GM13977 (cell line): Measurements from ENCODE around the gene CHMP4B.

Experiments
- DNase-seq: peaks from one replicate; pipeline ENCODE4 v3.0.0; 2012; ENCODE audit warnings: low spot score
- in situ Hi-C: fragments of 300-500 bp; cut with MboI; formaldehyde crosslinking; loops from one replicate; pipeline ENCODE4 v1.12.0; 2022; ENCODE audit warnings: low sequenced_read_pairs, low pct_unique_long_range_greater_than_20kb, mixed read lengths, inconsistent platforms; ENCODE audit not compliant: unreplicated experiment
- TF ChIP-seq, protein P1 (sequence below): IDR thresholded peaks from 2 replicates; pipeline ENCODE4 v1.5.1; 2012; ENCODE audit warnings: mild to moderate bottlenecking, control low read depth; ENCODE audit not compliant: insufficient read depth; ENCODE audit errors: extremely low read depth, missing control alignments

Gene CHMP4B

DNA sequence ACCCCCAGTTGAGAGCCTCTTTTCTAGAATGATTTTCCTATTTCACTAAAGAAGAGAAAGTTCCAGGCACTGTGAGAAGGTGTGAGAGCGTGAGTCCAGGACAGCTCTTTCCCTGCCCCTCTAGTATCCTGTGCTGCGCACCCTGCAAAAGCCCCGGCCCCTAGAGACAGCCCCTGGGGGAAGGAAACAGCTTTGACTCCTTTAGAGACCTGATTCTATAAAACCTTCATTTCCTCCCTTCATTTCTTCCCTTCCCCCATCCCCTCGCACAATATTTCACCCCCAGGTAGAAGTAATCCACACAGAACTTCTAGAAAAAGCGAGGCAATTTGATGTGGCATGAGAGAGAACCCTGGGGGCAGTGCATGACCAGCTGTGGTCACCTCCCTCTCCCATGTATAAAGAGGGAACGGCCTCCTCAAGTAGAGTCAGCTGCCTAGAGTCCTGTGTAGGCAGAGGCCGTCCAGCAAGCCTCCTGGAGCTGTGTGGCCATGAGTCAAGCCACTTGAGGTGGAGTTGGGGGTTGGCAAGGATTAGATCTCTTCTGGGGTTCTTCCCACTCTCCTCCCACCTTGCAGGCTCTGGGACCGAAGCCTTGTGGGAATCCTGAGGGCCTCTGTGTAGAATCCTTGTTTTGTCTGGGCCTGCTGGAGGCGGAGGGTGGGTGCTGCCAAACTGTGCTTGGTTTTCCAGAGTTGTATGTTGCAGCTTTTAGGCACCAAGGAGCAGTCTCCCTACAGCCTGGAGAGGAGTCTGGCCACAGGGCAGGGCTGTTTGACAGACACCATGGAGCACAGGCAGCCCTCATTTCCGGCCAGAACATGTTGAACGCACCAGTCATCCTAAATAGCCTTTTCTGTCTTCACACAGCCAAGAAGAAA lies 41.7 kb downstream of the CHMP4B start:
- no peak for DNase-seq
- in situ Hi-C loops: no loop called here
- TF ChIP-seq, protein P1, sequence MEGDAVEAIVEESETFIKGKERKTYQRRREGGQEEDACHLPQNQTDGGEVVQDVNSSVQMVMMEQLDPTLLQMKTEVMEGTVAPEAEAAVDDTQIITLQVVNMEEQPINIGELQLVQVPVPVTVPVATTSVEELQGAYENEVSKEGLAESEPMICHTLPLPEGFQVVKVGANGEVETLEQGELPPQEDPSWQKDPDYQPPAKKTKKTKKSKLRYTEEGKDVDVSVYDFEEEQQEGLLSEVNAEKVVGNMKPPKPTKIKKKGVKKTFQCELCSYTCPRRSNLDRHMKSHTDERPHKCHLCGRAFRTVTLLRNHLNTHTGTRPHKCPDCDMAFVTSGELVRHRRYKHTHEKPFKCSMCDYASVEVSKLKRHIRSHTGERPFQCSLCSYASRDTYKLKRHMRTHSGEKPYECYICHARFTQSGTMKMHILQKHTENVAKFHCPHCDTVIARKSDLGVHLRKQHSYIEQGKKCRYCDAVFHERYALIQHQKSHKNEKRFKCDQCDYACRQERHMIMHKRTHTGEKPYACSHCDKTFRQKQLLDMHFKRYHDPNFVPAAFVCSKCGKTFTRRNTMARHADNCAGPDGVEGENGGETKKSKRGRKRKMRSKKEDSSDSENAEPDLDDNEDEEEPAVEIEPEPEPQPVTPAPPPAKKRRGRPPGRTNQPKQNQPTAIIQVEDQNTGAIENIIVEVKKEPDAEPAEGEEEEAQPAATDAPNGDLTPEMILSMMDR: no peak

DNA sequence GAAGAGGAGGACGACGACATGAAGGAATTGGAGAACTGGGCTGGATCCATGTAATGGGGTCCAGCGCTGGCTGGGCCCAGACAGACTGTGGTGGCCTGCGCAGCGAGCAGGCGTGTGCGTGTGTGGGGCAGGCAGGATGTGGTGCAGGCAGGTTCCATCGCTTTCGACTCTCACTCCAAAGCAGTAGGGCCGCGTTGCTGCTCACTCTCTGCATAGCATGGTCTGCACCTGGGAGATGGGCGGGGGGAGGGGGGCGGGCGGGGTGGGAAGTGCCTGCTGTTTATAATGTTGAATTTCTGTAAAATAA lies 42.3 kb downstream of the CHMP4B start:
- TF ChIP-seq, protein P1: no peak
- in situ Hi-C loops: no loop called here
- DNase-seq: no peak

DNA sequence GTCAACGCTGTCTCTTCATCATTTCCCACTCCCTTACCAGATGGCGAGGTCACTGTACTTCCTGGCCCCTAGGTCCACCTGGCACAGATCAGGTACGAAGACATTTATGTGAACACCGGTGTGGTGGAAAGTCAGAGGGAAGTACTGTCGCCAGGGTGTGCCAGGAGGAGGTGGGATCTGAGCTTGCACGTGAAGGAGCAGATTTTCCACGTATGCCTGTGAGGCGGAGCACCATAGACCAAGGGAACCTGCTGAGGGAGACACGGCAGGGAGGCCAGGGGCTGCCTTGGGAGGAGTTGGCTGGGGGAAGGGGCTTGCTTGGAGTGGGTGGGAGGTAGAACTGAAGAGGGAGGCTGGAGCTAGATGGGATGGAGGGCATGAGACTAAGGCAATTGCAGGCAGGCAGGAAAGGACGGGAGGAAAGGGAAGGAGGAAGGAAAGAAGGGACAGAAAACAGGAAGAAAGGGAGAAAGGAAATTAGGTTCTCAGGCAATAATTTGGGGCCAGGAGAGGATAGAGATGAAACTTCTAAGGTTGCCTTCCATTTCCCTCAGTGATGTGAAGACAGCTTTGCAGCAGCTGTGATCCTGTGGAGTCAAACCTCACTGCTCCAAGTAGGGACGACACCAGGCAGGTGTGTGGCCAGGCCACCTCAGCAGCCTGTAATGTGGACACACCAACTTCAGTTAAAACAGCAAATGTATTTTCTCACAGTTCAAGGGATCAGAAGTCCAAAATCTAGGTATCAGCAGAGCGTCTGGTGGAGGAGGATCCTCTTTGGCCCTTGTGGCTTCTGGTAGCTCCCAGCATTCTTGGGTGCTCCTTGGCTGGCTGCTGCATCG lies 46.8 kb downstream of the CHMP4B start:
- in situ Hi-C loops: no loop called here
- TF ChIP-seq, protein P1: no peak
- no peak for DNase-seq

DNA sequence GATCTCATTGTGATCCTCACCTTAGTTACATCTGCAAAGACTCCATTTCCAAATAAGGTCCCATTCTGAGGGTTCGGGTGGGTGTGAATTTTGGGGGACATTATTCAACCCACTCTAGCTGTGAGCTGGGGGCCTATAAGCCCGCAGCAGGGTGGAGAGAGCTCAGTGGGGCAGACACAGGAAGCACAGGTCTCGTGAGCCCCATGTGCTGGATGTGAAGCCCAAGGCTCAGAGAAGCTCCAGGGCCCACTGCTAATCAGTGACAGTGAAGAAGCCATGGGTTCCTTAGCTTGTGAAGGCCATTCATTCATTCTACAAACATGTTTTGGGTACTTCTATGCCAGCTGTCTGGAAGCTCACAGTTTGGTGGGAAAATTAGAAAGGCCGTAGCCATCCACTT lies 47.5 kb downstream of the CHMP4B start:
- DNase-seq: no peak
- in situ Hi-C loops: no loop called here
- TF ChIP-seq, protein P1: no peak

DNA sequence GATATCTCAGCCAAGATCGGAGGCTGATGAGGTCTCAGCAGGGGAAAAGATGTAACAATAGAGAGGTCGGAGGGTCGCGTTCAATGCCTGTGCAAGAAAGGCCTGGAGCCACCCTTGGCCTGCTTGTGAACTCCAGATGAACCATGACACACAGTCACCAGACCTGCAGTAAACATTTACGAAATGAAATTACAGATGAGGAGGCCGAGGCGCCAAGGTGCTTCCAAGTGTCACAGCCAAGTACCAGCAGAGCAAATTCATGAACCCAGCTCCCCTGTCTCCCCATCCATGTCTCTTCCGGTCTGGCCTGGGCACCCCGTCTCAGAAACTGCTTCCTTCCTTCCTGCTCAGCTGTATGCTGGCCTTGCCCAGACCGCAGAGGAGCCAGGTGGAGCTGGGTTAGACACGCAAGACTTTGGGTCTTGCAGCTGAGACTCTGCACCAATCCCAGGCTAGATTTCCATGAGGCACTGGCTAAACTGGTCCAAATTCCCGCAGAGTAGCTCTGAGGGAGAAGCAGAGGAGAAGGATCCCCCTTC lies 48.1 kb downstream of the CHMP4B start:
- TF ChIP-seq, protein P1: no peak
- in situ Hi-C loops: no loop called here
- DNase-seq: no peak

DNA sequence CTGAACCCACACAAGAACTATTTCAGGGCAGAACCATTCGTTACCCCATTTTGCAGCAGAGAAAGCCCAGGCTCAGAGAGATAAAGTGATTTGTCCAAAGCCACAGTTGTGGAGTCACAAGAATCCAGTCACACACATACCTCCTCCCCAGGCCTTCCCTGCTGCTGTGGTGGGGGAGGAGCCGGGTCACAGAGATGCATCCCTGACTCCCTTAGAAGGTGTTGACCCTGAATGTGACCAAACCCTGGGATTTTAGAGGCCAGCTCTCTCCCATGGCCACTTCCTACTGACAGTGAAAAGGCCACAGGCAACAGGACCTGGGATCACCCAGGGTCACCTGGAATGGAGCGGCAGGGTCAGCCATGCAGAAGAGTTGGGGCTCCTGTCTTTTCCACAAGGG lies 48.6 kb downstream of the CHMP4B start:
- TF ChIP-seq, protein P1: no peak
- in situ Hi-C loops: loop anchor here (10.0 kb wide), 1 partner anchor 265 kb away; no protein-coding TSS in a partner anchor
- DNase-seq: no peak
